PC-3 (cell line): ENCODE data around the gene PRRC2B.

Source experiments
- EZH2 ChIP-seq: fragments of 300-600 bp; sonication (generic); IDR thresholded peaks from one replicate; pipeline ENCODE4 v1.6.1; 2017; ENCODE audit warnings: antibody characterized with exemption, mild to moderate bottlenecking, low read length; ENCODE audit not compliant: unreplicated experiment
- TF ChIP-seq, protein P1 (sequence below): fragments of 300-600 bp; sonication (generic); conservative IDR thresholded peaks from 2 replicates; pipeline ENCODE4 v1.5.1; 2017; ENCODE audit warnings: antibody characterized with exemption, low read depth, mild to moderate bottlenecking, low read length

DNA sequence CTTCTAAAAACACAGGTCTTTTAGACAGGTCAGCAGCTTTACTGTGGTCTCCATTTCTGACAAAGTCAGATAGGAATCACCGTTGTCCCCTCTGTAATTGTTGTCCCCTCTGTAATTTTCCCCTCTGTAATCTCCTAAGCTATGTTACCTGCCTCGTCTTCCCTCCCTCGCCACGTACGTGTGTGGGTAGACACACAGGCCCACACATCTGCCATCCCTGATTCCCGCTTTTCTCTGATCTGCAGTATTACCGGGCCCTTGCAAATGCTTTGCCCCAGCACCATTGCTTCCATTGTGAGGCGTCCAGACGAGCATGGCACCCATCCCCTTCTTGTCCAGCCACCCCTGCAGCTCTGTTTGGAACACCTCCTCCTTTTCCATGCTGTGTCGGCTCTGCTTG lies 63.9 kb downstream of the PRRC2B start:
- TF ChIP-seq EZH2: no peak
- TF ChIP-seq, protein P1, sequence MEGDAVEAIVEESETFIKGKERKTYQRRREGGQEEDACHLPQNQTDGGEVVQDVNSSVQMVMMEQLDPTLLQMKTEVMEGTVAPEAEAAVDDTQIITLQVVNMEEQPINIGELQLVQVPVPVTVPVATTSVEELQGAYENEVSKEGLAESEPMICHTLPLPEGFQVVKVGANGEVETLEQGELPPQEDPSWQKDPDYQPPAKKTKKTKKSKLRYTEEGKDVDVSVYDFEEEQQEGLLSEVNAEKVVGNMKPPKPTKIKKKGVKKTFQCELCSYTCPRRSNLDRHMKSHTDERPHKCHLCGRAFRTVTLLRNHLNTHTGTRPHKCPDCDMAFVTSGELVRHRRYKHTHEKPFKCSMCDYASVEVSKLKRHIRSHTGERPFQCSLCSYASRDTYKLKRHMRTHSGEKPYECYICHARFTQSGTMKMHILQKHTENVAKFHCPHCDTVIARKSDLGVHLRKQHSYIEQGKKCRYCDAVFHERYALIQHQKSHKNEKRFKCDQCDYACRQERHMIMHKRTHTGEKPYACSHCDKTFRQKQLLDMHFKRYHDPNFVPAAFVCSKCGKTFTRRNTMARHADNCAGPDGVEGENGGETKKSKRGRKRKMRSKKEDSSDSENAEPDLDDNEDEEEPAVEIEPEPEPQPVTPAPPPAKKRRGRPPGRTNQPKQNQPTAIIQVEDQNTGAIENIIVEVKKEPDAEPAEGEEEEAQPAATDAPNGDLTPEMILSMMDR: no peak
